Diencephalon (tissue), 1 donor: ENCODE results near the gene FMNL3. TPM values are rescaled to one million over a fixed set of nuclear protein-coding genes. Genes with fewer than 3 reads are reported as not detected.

ENCODE experiments used
- small RNA-seq: library from RNA; depleted of rRNA; stranded (forward); fragments of <200 nt; gene quantifications from one replicate; pipeline ENCODE3, GENCODE V24; 2014
- total RNA-seq: library from RNA; depleted of rRNA; stranded (reverse); fragments of >200 nt; gene quantifications from one replicate; pipeline ENCODE4 v1.2.3, GENCODE V29; 2014

Gene FMNL3
- 15.7 TPM for total RNA-seq

GRCh38 chr12:49707128-49707811, at the start of gene FMNL3:
TSS of gene FMNL3 (minus strand) at chr12:49707405. CDS start at chr12:49707180, 225 bp downstream.

GRCh38 chr12:49740930-49741881, 34.0 kb upstream of the FMNL3 start, which contains the start of gene TMBIM6:
TSS of gene TMBIM6 (plus strand) at chr12:49741557. CDS start at chr12:49752494, 10,937 bp downstream.

GRCh38 chr12:49623142-49623904, 83.9 kb downstream of the FMNL3 start, which contains the start of gene PRPF40B:
TSS of gene PRPF40B (plus strand) at chr12:49623561. CDS start at chr12:49623591, 30 bp downstream.

GRCh38 chr12:49605539-49605938, 101.7 kb downstream of the FMNL3 start, which contains the start of gene FAM186B:
TSS of gene FAM186B (minus strand) at chr12:49605639. CDS start at chr12:49605477, 162 bp downstream.

Small RNA genes within 50 kb of the gene (small RNA-seq; reads per million reads assigned to genes)
- gene AC020612.2 (not detected), gene HIGD1AP9 (not detected), gene POLR2KP1 (not detected), gene RNU6-834P (not detected)

Other genes starting within 250 kb of the FMNL3 start
- gene KCNH3, start 168.4 kb downstream of the FMNL3 start, total RNA-seq = 9.2 TPM
- 37.8 TPM for gene MCRS1, start 139.3 kb downstream of the FMNL3 start, total RNA-seq
- not detected for gene FAM186B, start 101.8 kb downstream of the FMNL3 start, total RNA-seq
- 14.1 TPM for gene PRPF40B, start 83.8 kb downstream of the FMNL3 start, total RNA-seq
- 442 TPM for gene TMBIM6, start 34.2 kb upstream of the FMNL3 start, total RNA-seq
- 14.5 TPM for gene NCKAP5L, start 121.0 kb upstream of the FMNL3 start, total RNA-seq
- gene BCDIN3D, start 135.7 kb upstream of the FMNL3 start, total RNA-seq = 6.2 TPM
- gene FAIM2, start 196.5 kb upstream of the FMNL3 start, total RNA-seq = 59.1 TPM
- gene AQP2, start 243.3 kb upstream of the FMNL3 start, total RNA-seq = not detected